HG03571 (cell line): ENCODE measurements around the gene TTLL1.

Source experiments
- ATAC-seq: cut with Tn5 transposase; IDR thresholded peaks from one replicate; pipeline ENCODE4 v1.9.1; 2021; ENCODE audit not compliant: unreplicated experiment

Gene TTLL1

GRCh38 chr22:43088984-43089717 is at the start of gene TTLL1:
Gene TTLL1, minus strand, starts transcription at chr22:43089391. Its CDS starts 13,805 bp downstream, at chr22:43075586.
- ATAC-seq = peak; percentile 80

- no peak for ATAC-seq
Observed at GRCh38 chr22:43136801-43137200, 47.6 kb upstream of the TTLL1 start.

DNA sequence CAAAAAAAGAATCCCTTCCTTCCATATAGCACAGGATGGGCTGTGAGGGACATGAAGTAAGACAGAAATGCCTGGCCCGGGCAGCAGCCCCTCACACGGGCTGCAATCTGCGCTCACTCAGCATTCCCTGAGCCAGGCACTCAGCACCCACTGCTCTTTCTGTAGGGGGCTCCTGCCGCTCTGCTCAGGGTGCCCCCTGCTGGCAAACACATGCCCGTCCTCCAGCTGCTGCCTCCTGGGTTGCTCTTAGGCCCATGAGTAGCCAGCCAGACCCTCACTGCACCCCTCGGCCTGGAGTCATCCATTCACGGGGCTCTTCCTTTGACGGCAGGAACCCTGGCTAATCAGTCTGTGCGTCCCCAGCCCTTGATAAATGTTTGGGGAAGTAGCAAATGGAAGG is 47.1 kb upstream of the TTLL1 start:
- no peak for ATAC-seq

DNA sequence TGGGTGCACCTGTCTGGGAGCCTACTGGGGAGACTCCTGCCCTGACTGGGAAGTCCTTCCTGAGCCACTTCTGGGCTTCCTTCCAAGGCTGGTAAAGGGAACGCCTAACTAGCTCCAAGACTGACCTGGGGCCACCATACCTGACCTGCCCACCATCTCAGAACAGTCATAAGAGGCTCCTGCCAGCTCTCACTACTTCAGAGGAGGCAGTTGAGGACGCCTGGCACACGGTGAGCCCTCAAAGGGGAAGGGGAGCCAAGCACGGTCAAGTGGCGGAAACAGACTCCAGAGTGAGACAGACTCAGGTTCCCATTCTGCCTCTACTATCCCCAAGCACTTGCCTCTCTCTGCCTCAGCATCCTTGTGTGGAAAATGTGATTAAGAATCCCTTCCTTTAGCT is 46.4 kb upstream of the TTLL1 start:
- ATAC-seq = no peak

- no peak for ATAC-seq
Observed at GRCh38 chr22:43134553-43134952, 45.4 kb upstream of the TTLL1 start.

DNA sequence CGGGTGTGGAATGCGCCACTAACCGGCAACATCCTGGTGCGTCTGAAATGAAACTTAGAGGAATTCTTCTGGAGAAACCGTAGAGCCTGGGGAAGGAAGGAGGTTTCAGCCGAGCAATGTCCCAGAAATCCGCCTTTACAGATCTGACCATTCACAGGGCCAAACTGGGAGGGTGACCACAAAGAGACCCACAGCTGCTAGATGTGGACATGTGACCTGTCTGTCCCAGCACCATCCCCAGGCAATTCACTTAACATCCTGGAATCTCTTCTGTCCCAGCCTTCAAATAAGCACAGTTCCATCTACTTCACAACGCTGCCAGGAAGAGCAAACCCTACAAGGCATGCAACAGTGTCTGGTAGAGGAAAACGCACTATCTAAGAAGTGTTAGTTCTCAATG is 44.2 kb upstream of the TTLL1 start:
- ATAC-seq = no peak

- no peak for ATAC-seq
Observed at GRCh38 chr22:43131773-43132501, 42.7 kb upstream of the TTLL1 start.

DNA sequence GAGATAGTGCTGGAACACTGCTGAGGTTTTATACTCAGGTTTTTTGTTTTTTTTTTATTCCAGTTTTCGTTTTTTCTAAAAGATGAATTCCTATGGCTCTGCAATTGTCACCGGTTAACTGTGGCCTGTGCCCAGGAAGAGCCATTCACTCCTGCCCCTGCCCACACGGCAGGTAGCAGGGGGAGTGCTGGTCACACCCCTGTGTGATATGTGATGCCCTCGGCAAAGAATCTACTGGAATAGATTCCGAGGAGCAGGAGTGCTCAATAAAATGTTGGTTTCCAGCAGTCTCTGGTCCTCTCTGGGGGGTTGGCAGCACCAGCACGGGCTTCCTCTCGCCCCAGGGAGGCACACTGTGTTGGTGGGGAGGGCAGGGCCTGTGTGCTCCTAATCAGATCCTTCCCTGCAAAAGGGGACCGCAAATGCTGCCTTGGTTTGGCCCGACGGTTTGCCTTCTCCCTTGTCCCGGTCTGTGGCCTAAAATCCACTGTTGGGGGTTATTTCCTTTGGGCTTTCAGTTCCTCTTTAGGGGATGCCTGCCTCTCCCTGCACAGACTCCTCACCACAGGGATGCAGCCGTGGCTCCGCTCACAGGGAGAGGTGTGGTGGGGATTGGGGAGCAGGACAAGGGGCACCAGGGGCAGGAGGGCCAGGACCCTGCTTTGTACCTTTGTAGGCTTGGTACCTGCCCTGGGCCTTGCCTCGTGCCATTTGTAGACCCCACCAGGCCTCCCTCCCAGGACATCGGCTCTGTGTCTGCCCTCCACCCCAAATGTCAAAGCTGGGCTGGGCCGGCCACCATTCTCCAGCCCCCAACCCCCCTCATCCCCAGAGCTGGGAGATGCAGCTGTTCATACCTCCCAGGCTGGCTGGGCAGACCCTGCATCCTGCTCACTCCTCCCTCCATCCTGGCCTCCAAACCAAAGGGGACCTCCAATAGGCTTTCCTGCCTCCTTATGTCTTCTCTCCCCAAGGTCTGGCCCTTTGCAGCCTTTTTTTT is 40.5 kb upstream of the TTLL1 start:
- no peak for ATAC-seq

DNA sequence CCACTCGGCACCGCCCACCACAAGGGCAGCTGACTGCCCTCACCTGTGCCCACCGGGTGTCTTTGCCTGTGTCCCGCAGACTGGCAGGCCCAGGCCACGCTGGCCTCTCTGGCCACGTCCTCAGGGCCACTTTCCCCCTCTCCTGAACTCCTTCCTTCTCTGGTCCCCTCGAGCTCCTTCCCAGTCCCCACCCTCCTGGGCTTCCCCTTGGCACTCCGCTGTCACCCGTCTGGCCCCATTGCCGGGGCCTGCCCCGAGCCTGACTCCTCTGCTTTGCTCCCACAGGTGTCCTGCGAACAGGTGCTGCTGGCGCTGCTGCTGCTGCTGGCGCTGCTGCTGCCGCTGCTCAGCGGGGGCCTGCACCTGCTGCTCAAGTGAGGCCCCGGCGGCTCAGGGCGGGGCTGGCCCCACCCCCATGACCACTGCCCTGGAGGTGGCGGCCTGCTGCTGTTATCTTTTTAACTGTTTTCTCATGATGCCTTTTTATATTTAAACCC is 39.8 kb upstream of the TTLL1 start:
- ATAC-seq = no peak

DNA sequence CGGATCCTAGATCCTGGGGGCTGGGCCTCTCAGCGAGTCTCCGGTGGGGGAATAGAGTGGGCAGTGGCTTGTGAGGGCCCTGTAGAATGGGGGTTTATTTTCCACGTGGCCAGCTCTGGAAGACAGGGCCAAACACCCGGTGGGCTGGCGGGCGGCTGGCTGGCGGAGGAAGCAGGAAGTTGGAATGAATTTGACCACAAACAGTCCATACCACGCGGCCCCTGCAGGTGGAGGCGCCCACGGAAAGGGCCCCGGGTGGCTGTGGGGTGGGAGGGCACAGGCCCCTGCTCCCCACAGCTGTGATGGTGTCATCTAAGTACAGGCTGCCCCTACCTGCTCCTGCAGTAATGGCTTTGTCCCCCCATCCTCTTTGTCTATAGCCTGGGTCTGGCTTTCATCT is 38.9 kb upstream of the TTLL1 start:
- no peak for ATAC-seq

GRCh38 chr22:43127166-43127908 is 38.1 kb upstream of the TTLL1 start:
- no peak for ATAC-seq

DNA sequence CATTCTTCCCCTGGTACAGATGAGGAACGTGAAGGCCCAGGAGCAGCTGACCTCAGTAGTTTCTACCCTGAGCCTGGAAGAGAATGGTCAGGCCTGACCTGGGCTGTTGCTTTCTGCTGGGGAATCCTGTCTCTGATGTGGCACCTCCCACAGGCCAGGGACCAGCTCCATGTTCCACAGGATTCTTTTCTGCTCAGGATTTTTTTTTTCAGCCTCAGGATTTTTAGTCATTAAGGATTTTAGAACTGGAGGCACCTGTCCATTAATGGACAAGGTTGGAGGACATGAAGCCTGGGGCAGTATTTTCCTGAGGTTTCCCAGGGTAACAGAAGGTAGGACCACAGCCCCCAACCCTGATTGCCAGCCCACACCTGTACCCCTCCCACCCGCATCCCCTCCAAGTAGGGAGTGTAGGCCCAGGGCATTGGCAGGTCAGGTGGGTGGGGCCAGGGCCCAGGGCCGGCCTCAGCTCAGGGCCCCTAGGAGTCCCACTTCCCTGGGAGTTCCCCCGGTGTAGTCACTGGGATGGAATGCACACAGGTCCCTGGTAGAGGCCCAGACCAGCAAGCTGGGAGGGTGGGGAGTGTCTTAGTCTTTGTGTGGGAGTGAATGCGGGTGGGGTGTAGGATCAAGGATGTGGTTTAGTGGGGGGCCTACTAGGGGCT is 37.4 kb upstream of the TTLL1 start:
- no peak for ATAC-seq

DNA sequence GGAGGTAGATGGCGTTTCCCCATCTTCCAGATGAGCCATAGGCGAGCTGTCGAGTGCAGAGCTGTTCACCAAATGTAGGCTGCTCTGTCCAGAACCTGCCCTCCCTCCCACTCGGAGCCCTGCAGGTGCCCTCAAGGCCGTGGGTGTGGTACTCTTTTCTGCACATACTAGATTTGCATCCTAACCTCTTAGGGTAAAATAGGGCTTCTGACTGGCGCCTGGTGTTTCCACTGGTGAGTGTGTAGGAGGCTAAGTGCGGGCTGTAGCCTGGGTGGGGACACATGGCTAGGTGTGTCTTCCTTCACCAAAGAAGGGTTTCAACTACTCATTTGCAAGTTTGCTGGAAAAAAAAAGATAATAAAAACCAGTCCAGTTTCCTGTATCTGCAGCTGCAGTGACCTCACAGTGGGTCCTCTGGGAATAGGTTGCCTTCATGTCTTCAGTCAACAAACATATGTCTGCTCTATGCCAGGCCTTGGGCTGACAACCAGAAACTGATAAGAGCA is 29.8 kb upstream of the TTLL1 start:
- no peak for ATAC-seq

GRCh38 chr22:43118024-43118849 is 29.0 kb upstream of the TTLL1 start:
- no peak for ATAC-seq

DNA sequence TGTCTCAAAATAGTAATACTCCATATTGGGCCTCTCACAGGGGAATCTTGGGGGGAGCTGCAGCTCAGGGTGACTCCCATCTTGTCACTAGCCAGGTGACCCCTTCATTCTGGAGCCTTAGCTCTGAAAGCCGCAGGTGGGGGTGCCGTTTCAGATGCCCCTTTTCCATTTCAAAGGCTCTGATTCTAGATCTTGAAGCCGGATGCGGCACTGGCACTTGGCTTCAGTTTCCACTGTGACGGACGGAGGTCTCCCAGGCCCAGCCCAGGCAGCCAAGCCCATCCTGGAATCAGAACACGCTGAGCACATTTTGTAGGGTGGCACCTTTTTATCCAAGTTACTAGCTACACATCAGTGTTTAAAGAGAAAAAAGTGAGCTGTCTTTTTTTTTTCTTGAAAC is 27.7 kb upstream of the TTLL1 start:
- no peak for ATAC-seq

DNA sequence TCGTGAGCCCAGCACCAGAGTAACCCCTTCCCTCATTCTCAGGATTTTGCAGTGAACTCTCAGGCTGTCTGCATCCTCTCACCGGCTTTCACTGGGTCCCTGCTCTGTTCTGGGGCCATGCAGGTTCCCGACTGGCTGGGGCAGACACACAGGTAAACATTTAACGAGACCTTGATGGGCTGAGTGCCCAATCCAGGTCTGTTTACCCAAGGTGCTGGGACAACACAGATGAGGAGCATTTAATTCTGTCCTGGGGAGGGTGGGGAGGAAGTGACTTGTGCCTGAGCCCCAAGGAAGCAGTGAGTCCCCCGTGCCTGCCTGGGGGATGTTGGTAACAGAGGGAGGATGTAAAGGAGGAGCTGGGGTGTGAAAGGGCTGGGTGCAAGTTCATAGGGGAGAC is 25.8 kb upstream of the TTLL1 start:
- no peak for ATAC-seq

DNA sequence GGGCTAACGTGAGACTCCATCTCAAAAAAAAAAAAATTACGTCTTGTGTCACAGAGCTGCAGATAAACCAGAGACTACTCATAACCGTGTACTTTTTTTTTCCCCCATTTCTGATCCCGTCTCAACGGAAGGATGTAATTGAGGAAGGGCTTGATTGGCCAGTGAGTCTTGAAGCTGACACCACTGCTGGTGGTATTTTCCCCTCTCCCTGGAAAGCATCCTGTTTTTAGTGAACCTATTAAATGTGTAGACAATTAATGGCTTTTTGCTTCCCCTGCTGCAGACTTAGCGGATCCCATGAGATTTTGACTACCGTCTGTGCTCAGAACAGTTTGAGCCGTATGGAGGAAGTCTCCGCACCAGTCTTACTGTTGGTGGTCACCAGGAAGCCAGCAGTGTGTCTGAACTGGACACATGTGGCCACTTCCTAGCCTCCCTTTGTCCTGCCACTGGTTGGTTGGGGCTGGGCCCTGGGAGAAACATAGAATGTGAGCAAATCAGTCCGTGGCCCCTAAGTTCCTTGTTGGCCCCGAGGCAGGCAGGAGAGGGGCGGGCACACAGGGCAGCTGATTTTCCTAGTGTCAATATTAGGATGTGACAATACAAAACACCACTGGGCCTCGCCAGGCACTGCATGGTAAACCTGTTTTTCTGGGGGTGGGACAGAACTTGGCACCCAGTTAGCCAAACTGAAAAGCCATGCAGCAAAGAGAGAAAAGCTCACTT is 24.5 kb upstream of the TTLL1 start:
- no peak for ATAC-seq

GRCh38 chr22:43110927-43111623 is 21.9 kb upstream of the TTLL1 start:
- no peak for ATAC-seq
